Suprapubic skin (tissue), 3 donors: Measurements from ENCODE around the gene PPP1R37.

Experiments
- CTCF ChIP-seq, 2 donors: fragments of 200-600 bp in 1 of 2; fragments of 450-650 bp in 1 of 2; sonication (generic) in 1 of 2; IDR thresholded peaks; one replicate each; pipeline ENCODE4 v1.5.1; 2016 to 2019; ENCODE audit warnings: antibody characterized with exemption in 2 of 2, mild to moderate bottlenecking in 1 of 2, moderate library complexity in 1 of 2
- POLR2A ChIP-seq, 2 donors: fragments of 450-650 bp; IDR thresholded peaks; one replicate each; pipeline ENCODE4 v1.6.1; 2017; ENCODE audit warnings: antibody characterized with exemption in 2 of 2, mild to moderate bottlenecking in 2 of 2, moderate library complexity in 2 of 2

GRCh38 chr19:45156011-45156630 lies 63.1 kb downstream of the PPP1R37 start:
- no peak for TF ChIP-seq CTCF (IDR thresholded peaks at IDR 0.05)
- TF ChIP-seq POLR2A (IDR thresholded peaks at IDR 0.05): no peak
